H1 (cell line): ENCODE measurements around the gene DCAF8L2. TPM values are rescaled to one million over a fixed set of nuclear protein-coding genes. Genes with fewer than 3 reads are reported as not detected.
"Not testable (repeated sequence)": the region's sequence is repeated elsewhere in the genome, so short reads cannot be mapped to it uniquely, and the experiment has no call there.

Experiments used
- CTCF ChIA-PET: fragments of 300-600 bp; sonication (Branson Sonifier 250); formaldehyde crosslinking; loops from one replicate; lab custom pipeline; 2021; ENCODE audit not compliant: partially characterized antibody; lab: Charles Lee
- POLR2A ChIA-PET: fragments of 300-600 bp; sonication (Branson Sonifier 250); formaldehyde crosslinking; loops from one replicate; lab custom pipeline; 2021; ENCODE audit warnings: inconsistent platforms; ENCODE audit not compliant: partially characterized antibody; lab: Charles Lee
- DNase-seq, 2 experiments: peaks; one replicate each; pipeline versions ENCODE4 v3.0.0 to v3.0.0-alpha.2; 2010 to 2022; ENCODE audit warnings: low spot score in 2 of 2, low read depth in 1 of 2, mixed read lengths in 1 of 2
- FAIRE-seq: peaks from 2 replicates; lab custom pipeline; 2011; peaks lifted over from hg19 to GRCh38; lab: Jason Lieb, UNC
- H2AFZ ChIP-seq: 2 replicates; pipeline ENCODE4 v1.8.1; 2012; ENCODE audit warnings: low read length, inconsistent platforms
- H2AK5ac ChIP-seq: 2 replicates; pipeline ENCODE4 v1.6.1; 2013; ENCODE audit warnings: low read depth, low read length
- H2BK120ac ChIP-seq: replicated peaks from 2 replicates; pipeline ENCODE3; 2013; ENCODE audit warnings: low read depth, low read length, inconsistent platforms
- H2BK12ac ChIP-seq: 2 replicates; pipeline ENCODE4 v1.6.1; 2013; ENCODE audit warnings: low read depth, low read length
- H2BK15ac ChIP-seq: 2 replicates; pipeline ENCODE4 v1.6.1; 2013; ENCODE audit warnings: low read length
- H2BK20ac ChIP-seq: 2 replicates; pipeline ENCODE4 v1.6.1; 2013; ENCODE audit warnings: low read length
- H2BK5ac ChIP-seq: 2 replicates; pipeline ENCODE4 v1.6.1; 2013; ENCODE audit warnings: low read depth, low read length
- H3K14ac ChIP-seq: 2 replicates; pipeline ENCODE4 v1.6.1; 2013; ENCODE audit warnings: inconsistent platforms; ENCODE audit not compliant: insufficient read length
- H3K18ac ChIP-seq: 2 replicates; pipeline ENCODE4 v1.6.1; 2013; ENCODE audit warnings: low read length; ENCODE audit errors: extremely low read depth
- H3K23ac ChIP-seq: 2 replicates; pipeline ENCODE4 v1.6.1; 2013; ENCODE audit warnings: inconsistent platforms; ENCODE audit not compliant: insufficient read length
- H3K23me2 ChIP-seq: 2 replicates; pipeline ENCODE4 v1.6.1; 2013; ENCODE audit warnings: low read depth, low read length
- H3K27ac ChIP-seq: 2 replicates; pipeline ENCODE4 v1.6.1; 2011; ENCODE audit warnings: low read depth, low read length, inconsistent platforms
- H3K27me3 ChIP-seq, 4 experiments: replicated peaks in 1 of 4; 1 replicate in 1 of 4; 2 replicates in 3 of 4; pipeline versions ENCODE4 v1.6.1 to v1.8.1; 2011 to 2013; ENCODE audit warnings: low read length in 3 of 4, mild to moderate bottlenecking in 3 of 4, inconsistent platforms in 2 of 4, mixed read lengths in 2 of 4, moderate library complexity in 1 of 4; ENCODE audit not compliant: control insufficient read depth in 3 of 4, insufficient read depth in 3 of 4; ENCODE audit errors: extremely low read depth in 1 of 4
- H3K36me3 ChIP-seq, 4 experiments: 2 replicates each; pipeline versions ENCODE4 v1.6.1 to v1.8.1; 2011 to 2013; ENCODE audit warnings: mild to moderate bottlenecking in 4 of 4, low read length in 3 of 4, moderate library complexity in 2 of 4, control low read depth in 1 of 4, inconsistent platforms in 1 of 4; ENCODE audit not compliant: insufficient read depth in 4 of 4, control insufficient read depth in 2 of 4
- H3K4ac ChIP-seq: replicated peaks from 2 replicates; pipeline ENCODE3; 2013; ENCODE audit warnings: low read length, low read depth, mixed read lengths, inconsistent platforms; ENCODE audit not compliant: insufficient read length
- H3K4me1 ChIP-seq, 4 experiments: replicated peaks in 1 of 4; 1 replicate in 1 of 4; 2 replicates in 3 of 4; pipeline versions ENCODE4 v1.6.1 to v1.8.1; 2011 to 2013; ENCODE audit warnings: low read length in 3 of 4, inconsistent platforms in 2 of 4, mixed read lengths in 1 of 4; ENCODE audit not compliant: insufficient read depth in 4 of 4, control insufficient read depth in 3 of 4
- H3K4me2 ChIP-seq, 2 experiments: 2 replicates each; pipeline versions ENCODE4 v1.6.1 to v1.8.1; 2011 to 2013; ENCODE audit warnings: low read depth in 2 of 2, low read length in 2 of 2, control low read depth in 1 of 2, inconsistent platforms in 1 of 2, mild to moderate bottlenecking in 1 of 2; ENCODE audit not compliant: insufficient read depth in 1 of 2
- H3K4me3 ChIP-seq, 4 experiments: fragments of 200-600, 300-600 bp in 1 of 4; sonication (generic), shearing (Covaris generic), sonication (Bioruptor Twin) in 1 of 4; 2 replicates each; pipeline versions ENCODE4 v1.5.1 to v1.8.1; 2011 to 2016; ENCODE audit warnings: low read length in 4 of 4, low read depth in 3 of 4, control low read depth in 2 of 4, inconsistent platforms in 2 of 4, mild to moderate bottlenecking in 2 of 4, mixed read lengths in 1 of 4, moderate library complexity in 1 of 4; ENCODE audit not compliant: insufficient read depth in 2 of 4; ENCODE audit errors: extremely low read depth in 1 of 4
- H3K56ac ChIP-seq: replicated peaks from 2 replicates; pipeline ENCODE3; 2013; ENCODE audit warnings: low read depth, mild to moderate bottlenecking, mixed read lengths, low read length, inconsistent platforms; ENCODE audit not compliant: insufficient read length
- H3K79me1 ChIP-seq: 2 replicates; pipeline ENCODE4 v1.6.1; 2013; ENCODE audit warnings: low read depth, low read length, control low read depth
- H3K79me2 ChIP-seq, 2 experiments: 2 replicates each; pipeline versions ENCODE4 v1.6.1 to v1.8.1; 2012 to 2013; ENCODE audit warnings: low read length in 2 of 2, mild to moderate bottlenecking in 2 of 2, inconsistent platforms in 1 of 2; ENCODE audit not compliant: insufficient read depth in 2 of 2, control insufficient read depth in 1 of 2
- H3K9ac ChIP-seq, 4 experiments: replicated peaks in 1 of 4; 1 replicate in 1 of 4; 2 replicates in 3 of 4; pipeline versions ENCODE4 v1.6.1 to v1.8.1; 2011 to 2013; ENCODE audit warnings: low read depth in 3 of 4, low read length in 3 of 4, control low read depth in 2 of 4, mild to moderate bottlenecking in 2 of 4, moderate library complexity in 2 of 4, inconsistent platforms in 1 of 4; ENCODE audit errors: extremely low read depth in 1 of 4
- H3K9me3 ChIP-seq, 2 experiments: 2 replicates each; pipeline versions ENCODE4 v1.6.1 to v1.8.1; 2012 to 2013; ENCODE audit warnings: mild to moderate bottlenecking in 2 of 2, moderate library complexity in 2 of 2, control low read depth in 1 of 2, inconsistent platforms in 1 of 2, low read depth in 1 of 2, low read length in 1 of 2, mixed read lengths in 1 of 2; ENCODE audit not compliant: insufficient read depth in 2 of 2
- H4K20me1 ChIP-seq, 2 experiments: replicated peaks in 1 of 2; 2 replicates each; pipeline versions ENCODE3 to v1.8.1; 2011 to 2013; ENCODE audit warnings: inconsistent platforms in 2 of 2, low read length in 2 of 2, mild to moderate bottlenecking in 1 of 2; ENCODE audit not compliant: insufficient read depth in 2 of 2, control insufficient read depth in 1 of 2
- H4K5ac ChIP-seq: 2 replicates; pipeline ENCODE4 v1.6.1; 2013; ENCODE audit warnings: low read length, low read depth, mixed read lengths, inconsistent platforms; ENCODE audit not compliant: insufficient read length
- H4K8ac ChIP-seq: 2 replicates; pipeline ENCODE4 v1.8.0; 2013; ENCODE audit warnings: mild to moderate bottlenecking, moderate library complexity, low read length, inconsistent platforms; ENCODE audit not compliant: insufficient read depth; ENCODE audit errors: extremely low read depth
- H4K91ac ChIP-seq: replicated peaks from 2 replicates; pipeline ENCODE3; 2013; ENCODE audit warnings: low read length, mixed read lengths, inconsistent platforms; ENCODE audit not compliant: insufficient read length
- WGBS, 2 experiments: shearing (Covaris generic) in 1 of 2; methylation state at CpG; one replicate each; pipeline versions ENCODE4 v1.1.6 to v1.1.7; 2013 to 2015; ENCODE audit warnings: low lambda C conversion rate in 2 of 2, mixed read lengths in 2 of 2, inconsistent platforms in 1 of 2, low coverage in 1 of 2, missing lambda C conversion rate in 1 of 2; ENCODE audit not compliant: insufficient replicate concordance in 2 of 2, insufficient coverage in 1 of 2, insufficient read length in 1 of 2; ENCODE audit errors: extremely low coverage in 1 of 2, missing lambda C conversion rate in 1 of 2; 5-methylcytosine and 5-hydroxymethylcytosine counted together
- polyA plus RNA-seq, 7 experiments: library from polyadenylated mRNA; depleted of rRNA in 3 of 7; stranded (reverse) in 5 of 7; unstranded in 2 of 7; fragments of >200 nt in 5 of 7; fragments of 200-250 nt in 2 of 7; gene quantifications; 1 replicate in 5 of 7; 2 replicates in 1 of 7; 4 replicates in 1 of 7; pipeline versions ENCODE4 v1.2.1 to v1.2.3, GENCODE V29; 2011 to 2013; ENCODE audit warnings: missing spikeins in 2 of 7, mixed read lengths in 2 of 7
- total RNA-seq: library from RNA; stranded (reverse); fragmentation: NEBNext Ultra II Directional; extraction: Animal tissue kit (Norgen Biotek cat#: 25700); gene quantifications from 2 replicates; pipeline ENCODE4 v1.2.1, GENCODE V29; 2021

The DCAF8L2 gene
- total and polyA plus RNA-seq, 2 of the 8 experiments (the other 6 are each of a cell fraction or from before 2014, with no cell fraction given): not detected

DNA sequence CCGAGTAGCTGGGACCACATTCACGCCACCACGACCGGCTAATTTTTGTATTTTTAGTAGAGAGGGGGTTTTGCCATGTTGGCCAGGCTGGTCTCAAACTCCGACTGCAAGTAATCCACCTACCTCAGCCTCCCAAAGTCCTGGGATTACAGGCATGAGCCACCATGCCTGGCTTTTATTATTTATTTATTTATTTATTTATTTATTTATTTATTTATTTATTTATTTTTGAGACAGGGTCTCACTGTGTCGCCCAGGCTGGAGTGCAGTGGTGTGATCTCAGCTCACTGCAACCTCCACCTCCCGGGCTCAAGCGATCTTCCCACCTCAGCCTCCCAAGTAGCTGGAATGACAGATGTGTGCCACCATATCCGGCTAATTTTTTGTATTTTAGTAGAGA lies 153.4 kb downstream of the DCAF8L2 start:
- H3K14ac ChIP-seq, H3K18ac ChIP-seq, H3K9me3 ChIP-seq, H3K79me1 ChIP-seq, FAIRE-seq, H3K27me3 ChIP-seq, H2AK5ac ChIP-seq, H3K56ac ChIP-seq, H2BK5ac ChIP-seq, POLR2A ChIA-PET, H3K9ac ChIP-seq, H3K4me1 ChIP-seq, H4K91ac ChIP-seq, H3K27ac ChIP-seq, H3K4me3 ChIP-seq, H3K23ac ChIP-seq, H3K79me2 ChIP-seq, DNase-seq, H2BK20ac ChIP-seq, H2BK12ac ChIP-seq, H2BK120ac ChIP-seq, H2AFZ ChIP-seq, H4K8ac ChIP-seq, H3K4me2 ChIP-seq, H3K36me3 ChIP-seq, H3K23me2 ChIP-seq, CTCF ChIA-PET, H4K5ac ChIP-seq, H4K20me1 ChIP-seq, H3K4ac ChIP-seq, H2BK15ac ChIP-seq: not testable (repeated sequence)
- WGBS, 2 experiments: 100% methylated on average over 4 of the region's 9 CpGs; no CpG with 5 or more reads in 1 of the 2 experiments
